ENCODE results near the gene TMPRSS9.

Gene TMPRSS9

DNA sequence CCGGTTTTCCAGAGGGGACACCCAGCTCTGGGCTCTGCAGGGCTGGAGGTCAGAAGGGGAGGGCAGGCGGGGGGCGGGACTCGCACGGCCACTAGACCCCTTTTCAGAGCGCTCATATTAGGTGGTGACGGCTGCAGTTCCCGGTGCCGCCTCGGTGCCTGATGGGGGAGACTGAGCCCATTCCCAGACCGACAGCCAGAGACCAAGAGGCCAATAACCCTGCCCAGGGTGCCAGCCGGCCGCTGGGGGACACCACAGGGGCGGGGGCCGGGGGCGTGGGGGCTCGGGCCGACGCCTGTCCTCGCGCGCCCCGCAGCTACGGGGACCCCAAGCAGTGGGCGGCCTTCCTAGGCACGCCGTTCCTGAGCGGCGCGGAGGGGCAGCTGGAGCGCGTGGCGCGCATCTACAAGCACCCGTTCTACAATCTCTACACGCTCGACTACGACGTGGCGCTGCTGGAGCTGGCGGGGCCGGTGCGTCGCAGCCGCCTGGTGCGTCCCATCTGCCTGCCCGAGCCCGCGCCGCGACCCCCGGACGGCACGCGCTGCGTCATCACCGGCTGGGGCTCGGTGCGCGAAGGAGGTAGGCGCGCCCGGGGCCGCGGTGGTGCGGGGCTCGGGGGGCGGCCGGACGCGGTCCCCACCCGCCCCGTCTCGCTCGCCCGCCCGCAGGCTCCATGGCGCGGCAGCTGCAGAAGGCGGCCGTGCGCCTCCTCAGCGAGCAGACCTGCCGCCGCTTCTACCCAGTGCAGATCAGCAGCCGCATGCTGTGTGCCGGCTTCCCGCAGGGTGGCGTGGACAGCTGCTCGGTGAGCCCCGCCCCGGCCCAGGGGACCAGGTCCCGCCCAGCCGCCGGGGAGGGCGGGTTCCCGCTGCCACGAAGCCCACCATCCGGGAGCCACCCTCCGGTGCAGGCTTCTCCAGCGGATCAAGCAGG is 64.9 kb downstream of the TMPRSS9 start:
- FAIRE-seq, result no peak

DNA sequence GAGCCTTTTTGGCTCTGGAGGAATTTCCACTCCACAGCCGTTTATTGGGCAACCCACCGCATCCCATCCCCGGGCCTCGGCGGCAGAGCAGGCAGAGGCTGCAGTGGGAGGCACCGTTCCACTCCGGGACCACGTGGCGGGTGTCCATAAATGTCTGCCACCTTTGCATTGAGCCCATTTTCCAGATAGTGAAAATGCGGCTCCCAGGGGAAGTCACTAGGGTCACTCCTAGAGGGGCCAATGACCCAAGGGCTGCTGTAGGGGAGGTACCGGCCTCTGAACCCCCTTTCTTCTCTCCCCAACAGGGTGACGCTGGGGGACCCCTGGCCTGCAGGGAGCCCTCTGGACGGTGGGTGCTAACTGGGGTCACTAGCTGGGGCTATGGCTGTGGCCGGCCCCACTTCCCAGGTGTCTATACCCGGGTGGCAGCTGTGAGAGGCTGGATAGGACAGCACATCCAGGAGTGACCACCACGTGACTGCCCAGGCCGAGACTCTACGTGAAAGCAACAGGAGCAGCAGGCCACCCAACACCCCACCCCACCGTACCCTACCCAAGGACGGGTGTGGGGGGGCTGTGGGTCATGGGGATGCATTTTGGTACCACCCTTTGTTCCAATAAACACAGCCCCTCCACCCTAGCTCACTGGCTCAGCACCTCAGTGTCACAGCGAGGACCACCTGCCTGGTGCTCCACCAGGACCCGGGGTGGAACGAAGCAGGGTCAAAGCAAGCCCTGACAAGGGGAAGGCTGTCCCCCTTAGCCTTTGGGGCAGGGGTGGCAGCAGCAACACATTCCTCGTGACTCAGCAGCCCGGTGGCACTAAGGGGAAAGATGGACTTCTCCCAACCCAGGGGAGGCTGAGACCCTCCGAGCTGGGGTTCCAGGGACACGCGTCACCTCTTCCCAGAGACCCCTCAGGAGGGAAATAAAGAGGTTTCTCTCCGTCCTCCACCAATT is 65.8 kb downstream of the TMPRSS9 start:
- FAIRE-seq, result no peak

DNA sequence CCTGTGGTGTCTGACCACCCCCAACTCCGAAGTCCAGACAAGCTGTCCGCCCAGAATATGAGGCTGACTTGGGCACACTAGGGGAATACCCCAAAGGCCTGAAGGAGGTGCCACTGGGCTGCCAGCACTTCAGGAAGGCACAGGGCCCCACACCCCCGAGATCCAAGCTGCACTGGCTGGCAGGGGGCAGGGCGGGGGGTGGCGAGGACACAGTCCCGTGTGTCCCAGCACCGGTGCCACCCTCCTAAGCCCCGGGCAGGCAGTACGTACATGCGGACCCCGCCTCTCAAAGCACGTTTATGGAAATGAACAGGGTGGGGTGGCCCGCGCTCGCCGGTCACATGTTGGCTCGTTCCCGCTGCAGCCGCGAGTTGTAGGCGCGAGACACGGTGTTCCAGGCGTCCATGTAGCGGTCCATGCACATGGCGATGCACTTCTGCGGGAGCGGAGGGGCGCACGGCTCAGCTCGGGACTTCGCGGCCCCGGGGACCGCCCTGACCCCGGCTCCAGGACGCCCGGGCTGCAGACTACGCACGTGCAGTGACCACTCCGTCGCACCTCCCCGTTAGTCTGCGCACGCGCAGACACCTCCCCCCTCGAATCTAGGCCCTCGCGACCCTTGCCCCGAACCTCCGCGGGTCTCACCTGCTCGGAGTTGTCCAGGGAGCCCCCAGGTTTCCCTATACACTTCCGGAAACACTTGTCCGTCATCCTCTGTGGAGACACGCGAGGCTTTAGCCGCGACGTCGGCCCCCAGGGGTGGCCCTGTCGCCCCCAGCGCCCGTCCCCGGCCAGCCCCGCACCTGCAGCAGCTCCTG is 66.8 kb downstream of the TMPRSS9 start:
- no peak for FAIRE-seq

DNA sequence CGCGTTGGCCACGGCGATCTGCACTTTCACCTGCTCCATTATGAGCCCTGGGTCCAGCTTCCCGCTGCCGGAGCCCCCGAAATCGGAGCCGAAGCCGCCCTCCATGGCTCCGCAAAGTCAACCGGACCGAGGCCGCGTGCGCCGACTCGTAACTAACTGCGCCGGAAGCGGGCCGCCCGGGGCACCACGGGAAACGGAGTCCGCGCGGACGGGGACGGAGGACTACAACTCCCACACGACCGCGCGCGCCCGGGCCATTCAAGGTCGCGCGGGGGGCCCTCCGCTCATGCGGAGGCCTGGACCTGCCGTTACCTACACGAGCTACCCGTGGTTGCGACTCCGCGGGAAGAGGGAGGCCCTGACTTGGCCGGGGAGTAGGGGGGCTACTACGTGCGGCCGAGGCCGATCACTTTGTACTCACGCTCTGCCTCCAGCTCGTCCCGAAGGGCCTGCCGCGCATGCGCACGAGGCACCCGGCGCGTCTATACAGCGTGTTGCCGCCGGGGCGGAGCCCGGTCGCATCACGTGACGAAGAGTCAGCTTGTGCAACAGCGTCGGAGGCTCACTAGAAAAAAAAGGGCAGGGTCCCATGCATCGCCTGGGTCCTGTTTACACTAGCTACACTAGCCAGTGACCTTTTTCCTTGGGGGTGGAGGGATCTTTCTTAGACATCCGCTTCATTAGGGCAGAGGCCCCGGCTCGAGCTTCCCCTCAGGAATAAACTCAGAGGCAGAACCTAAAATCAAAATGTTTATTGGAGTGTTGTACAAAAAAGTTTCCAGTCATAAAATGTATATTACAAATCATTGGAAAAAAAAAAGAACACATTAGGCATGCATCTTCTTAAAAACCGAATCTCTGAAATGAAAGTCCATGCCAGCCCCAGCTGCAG is 67.6 kb downstream of the TMPRSS9 start, which contains the start of gene TIMM13:
Gene TIMM13, minus strand, starts transcription at position 158 of the 892 bp plus-strand sequence. Its CDS starts 53 bp downstream, at position 105.
- FAIRE-seq, result no peak

DNA sequence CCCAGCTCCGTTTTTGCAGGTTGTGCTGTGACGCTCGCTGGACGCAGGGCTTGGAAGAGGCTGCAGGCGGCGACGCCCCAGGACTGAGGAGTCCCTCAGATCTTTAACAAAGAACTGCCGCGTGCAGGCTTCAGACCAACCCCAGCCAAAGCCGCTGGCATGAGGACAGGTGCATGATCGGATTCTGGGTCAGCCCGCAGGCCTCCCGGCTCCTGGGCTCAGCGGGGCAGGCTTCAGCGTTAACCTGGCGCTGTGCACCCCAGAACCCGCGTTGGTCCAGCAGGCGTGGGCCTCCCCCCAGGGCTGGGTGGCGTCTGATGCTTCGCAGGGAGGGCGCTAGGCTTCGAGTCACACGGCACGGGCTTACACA is 68.2 kb downstream of the TMPRSS9 start:
- FAIRE-seq, result no peak

DNA sequence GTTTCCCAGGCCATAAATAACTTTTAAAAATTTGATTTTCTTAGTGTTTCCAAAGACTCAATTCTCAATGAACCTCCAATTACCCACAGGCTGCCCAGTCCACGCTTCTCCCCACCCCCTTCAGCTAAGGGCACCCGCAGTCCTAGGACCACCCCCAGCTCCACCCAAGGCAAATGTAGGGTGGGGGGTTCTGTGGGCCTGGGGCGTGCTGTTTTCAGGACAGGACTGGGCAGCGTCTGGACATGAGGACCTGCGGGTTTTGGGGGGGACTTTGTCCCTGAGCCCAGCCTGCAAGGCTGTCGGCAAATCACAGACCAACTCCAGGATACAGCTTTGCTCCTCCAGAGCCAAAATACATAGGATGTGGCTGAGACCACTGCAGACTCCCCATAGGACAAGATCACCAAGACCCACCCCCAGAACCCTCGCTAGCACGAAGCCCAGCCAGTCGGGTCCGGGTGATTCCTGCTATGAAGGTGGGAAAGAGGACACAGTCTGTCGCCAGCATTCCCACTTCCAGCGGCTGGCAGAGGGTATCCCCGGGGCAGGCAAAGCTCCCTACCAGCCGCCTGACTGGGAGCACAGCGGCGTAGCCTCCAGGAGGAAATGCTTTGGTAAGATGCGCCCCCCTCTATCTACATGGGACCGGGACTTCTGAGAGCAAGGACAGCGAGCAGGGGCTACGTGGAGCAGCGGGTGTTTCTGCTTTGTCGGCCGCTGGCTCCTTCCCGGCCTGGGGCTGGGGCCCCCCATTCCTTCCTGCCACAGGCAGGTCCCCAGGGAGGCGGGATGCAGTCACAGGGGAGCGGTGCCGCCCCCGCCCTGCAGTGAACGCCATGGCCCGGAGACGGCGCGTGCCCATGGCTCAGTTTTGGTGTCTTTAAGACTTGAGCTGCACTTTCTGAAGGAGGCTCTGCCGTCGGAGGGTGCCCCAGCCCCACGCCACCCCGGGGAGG is 69.0 kb downstream of the TMPRSS9 start:
- no peak for FAIRE-seq

DNA sequence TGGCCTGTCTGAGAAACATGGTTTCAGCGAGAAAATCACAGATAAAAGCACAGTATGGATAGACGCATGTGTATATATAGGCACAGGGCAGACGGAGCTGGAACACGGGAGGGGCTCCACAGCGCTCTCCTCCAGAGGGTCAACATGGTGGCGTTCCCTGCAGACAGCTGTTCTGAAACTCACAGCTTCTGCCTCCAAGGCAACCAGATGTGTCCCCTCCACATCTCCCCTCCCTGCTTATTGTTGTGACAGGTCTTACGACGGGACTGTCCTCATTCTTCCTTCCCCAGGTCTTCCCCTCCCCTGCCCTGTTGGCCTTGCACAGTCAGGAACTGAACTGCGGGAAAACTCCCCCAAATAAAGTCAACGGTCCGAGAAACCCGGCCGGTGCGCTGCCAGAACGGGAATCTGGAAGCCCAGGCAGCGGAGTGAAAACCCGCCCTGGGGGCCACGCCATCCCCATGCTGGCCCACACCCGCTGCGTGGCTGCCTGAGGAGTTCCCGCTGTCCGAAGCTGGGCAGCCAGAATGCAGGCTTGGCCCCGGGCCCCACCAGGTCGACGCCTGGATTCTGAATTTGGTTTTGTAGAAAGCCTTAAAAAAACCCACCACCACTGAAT is 70.0 kb downstream of the TMPRSS9 start:
- FAIRE-seq, result no peak

DNA sequence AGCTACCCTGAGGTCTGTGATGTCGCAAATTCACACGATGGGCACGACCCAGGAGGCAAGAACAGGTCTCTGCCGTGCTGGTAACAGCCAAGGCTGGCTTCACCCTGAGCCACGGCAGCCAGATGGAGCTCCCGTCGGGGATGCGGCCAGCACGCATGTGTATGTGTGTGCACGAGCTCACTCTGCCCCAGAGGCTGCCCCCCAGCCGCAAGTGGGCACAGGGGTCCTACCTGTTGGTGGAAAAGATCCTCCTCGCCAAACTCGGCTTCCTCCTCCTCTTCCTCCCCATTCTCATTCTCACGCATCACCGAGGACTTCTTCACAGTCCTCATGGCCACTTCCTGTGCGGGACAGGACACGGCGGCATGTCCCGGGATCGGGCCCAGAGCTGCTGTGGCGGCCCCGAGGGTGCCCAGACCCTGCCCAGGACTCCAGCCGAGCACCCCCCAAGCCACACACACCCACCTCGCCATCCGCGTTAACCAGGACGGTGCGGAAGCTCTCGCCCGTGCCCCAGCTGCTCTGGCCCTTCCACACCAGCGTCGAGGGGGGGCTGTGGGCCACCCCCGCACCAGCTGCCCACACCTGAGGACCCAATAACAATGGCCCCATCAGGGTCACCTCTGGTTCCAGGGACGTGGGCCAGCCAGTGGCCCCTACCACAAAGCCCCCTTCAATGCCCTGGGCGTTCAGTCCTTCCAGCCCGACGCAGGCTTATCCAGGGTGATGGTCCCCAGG is 71.4 kb downstream of the TMPRSS9 start:
- FAIRE-seq, result no peak

DNA sequence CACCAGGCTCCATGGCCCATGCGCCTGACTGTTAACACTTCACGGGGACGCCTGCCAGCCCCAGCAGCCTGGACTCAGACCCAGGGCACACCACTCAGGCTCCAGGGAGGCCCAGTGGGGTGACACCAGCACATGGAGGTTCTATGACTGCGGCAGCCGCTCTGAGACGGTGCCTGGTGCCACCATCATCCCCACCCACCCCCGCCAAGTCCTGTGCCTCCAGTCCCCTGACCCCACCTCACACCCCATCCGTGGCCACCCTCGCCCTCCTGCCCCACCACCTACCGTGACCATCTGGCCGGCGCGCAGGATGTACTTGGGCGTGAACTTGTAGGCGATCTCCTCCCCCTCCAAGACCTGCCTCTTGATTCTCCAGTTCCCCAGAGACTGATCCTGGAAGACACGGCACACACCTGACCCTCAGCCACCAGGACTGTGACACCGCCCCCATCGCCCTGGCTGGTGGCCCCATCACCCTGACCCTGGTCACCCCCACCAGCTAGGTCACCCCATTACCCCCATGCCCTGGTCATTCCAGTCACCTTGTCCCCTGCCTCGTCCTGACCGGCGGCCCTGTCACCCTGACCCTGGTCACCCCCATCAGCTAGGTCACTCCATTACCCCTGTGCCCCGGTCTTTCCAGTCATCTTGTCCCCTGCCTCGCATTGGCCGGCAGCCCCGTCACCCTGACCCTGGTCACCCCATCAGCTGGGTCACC is 72.2 kb downstream of the TMPRSS9 start:
- no peak for FAIRE-seq

DNA sequence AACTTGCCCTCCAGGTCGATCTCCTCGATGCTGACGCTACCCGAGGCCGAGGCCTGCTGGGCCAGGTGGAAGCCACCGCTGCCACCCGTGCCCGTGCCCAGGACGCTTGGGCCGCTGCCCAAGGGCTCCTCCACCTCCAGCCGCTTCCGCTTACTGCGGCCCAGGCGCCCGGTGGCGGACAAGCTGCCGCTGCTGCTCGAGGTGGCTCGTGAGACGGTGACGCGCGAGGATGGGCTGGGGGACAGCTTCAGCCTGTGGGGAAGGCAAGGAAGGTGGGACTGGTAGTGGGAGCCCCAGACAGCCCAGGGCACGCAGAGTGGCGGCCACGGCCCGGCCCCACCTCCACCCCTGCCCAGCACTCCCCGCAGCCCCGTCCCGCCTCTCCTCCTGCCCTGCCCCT is 73.8 kb downstream of the TMPRSS9 start:
- FAIRE-seq, result no peak

DNA sequence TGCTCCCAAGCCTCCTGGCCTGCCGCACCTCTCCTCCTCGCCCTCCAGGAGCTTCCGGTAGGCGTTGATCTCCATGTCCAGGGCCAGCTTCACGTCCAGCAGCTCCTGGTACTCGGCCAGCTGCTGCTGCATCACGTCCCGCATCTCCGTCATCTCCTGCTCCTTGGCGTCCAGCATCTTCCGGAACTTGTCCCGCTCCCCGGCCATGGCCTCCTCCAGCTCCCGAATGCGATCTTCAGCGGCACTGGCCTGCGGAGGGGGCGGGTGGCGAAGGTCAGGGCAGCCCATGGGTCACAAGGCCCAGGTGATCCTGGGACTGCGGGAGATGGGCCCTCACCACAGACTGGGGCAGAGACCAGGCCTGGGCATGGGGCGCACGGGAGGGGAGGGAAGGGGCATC is 74.2 kb downstream of the TMPRSS9 start:
- FAIRE-seq, result no peak

DNA sequence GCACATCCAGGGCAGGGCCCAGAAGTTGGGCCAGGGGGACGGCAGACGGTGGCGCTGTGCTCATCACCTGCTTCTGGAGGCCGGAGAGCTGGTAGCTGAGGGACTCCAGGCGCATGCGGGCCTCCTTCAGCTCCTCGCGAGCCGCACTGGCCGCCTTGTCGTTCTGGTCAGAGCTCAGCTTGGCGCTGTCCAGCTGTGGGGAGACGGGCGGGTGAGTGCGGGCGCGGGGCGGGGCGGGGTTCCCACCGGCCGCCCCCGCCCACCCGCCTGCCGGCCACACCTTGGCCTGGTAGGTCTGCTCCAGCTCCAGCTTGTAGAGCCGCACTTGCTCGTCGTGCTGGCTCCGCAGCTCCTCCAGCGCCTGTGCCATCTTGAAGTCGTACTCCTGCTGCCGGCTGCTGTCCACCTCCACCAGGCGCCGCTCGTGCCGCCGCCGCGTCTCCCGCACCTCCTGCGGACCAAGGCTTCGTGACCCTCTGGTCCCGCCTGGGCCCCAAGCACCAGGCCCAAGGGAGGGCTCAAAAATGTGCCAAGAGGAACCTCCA is 74.7 kb downstream of the TMPRSS9 start:
- FAIRE-seq, result no peak

DNA sequence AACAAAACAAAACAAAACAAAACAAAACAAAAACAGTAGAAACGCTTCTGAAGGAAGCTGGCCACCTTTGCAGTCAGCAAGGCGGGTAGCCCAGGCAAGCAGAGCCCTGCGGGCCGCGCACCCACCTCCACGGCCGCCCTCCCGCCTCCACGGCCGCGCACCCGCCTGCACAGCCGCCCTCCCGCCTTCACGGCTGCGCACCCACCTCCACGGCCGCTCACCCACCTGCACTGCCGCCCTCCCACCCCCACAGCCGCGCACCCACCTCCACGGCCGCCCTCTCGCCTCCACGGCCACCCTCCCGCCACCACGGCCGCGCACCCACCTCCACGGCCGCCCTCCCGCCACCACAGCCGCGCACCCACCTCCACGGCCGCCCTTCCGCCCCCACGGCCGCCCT is 76.3 kb downstream of the TMPRSS9 start:
- FAIRE-seq, result no peak

DNA sequence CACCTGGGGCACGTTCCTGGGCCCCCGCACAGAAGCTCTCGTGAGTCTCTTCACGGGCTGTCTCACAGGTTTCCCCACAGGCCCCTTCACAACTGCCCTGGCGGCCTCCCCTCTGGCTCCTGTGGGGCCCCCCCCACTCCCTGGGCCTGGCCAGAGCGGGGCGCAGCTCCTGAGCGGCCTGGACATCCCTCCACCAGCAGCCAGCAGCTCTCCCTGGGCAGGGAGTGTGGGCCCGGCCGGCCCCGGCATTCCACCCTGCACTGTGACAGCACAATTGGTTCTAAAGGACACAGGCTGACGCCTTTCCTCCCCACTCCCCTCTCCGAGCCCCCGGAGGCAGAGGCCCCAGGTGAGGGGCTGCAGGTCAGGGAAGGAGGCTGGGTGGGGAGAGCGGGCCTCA is 76.9 kb downstream of the TMPRSS9 start:
- no peak for FAIRE-seq

DNA sequence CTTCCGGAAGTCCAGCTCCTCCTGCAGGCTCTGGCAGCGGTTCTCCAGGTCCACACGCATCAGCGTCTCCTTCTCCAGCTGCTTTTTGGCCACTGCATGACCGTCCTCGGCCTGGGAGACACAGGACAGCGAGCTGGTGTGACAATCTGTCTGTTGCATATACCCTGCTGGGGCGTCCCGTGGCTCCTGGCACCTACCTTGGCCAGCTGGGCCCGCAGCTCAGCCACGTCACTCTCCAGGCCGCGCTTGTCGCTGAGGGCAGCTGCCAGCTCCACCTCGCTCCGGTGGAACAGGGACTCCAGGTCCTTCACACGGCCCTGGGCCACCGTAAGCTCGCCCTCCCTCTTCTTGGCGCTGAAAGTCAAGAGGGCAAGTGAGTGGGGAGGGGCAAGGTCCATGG is 78.1 kb downstream of the TMPRSS9 start:
- FAIRE-seq, result no peak

DNA sequence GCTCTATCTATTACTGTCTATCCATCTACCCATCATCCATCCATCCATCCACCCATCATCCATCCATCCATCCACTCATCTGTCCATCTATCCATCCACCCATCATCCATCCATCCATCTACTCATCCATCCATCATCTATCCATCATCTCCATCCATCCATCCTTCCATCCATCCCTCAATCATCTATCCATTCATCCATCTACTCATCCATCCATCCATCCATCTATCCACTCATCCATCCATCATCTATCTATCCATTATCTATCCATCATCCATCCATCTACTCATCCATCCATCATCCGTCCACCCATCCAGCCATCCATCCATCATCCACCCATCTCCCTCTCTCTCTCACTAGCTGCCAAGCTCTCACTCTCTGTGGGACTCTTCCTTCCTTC is 80.5 kb downstream of the TMPRSS9 start:
- no peak for FAIRE-seq

DNA sequence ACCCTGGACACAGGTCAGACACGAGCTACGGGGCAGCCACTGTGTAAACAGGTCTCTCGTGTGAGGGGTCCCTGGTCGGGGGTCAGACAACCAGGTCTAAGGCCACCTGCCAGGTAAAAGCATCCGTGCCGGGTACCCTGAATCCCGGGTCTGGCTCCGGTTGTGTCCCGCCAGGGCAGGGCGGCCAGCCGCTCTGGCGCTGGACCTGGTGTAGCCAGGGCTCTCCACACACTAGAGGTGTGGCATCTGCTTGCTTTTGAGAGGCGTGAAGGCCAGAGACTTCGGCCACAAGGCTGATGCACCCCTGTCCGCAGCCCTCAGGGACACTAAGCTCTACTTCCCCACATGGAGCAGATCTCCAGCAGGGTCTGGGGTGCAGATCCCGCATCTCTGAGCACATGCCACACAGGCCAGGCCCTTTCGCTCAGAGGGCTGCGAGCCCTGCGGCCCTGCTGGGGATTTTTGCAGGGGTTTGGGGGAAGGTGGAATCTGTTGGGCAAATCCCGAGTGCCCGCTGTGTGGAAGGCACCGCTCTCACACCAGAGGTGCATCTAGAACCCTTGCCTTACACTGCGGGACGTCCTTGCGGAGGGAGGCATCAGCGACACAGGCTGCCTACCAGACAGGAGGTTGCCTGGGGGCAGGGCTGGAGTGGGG is 81.2 kb downstream of the TMPRSS9 start:
- no peak for FAIRE-seq

Measured in A204.1 (cell line).